Left forelimb (tissue), 1 donor: Measurements from ENCODE around the gene STIM1.

Experiments
- DNase-seq: peaks from one replicate; pipeline ENCODE4 v3.0.0-alpha.2; 2018; ENCODE audit warnings: low spot score

STIM1 gene

DNA sequence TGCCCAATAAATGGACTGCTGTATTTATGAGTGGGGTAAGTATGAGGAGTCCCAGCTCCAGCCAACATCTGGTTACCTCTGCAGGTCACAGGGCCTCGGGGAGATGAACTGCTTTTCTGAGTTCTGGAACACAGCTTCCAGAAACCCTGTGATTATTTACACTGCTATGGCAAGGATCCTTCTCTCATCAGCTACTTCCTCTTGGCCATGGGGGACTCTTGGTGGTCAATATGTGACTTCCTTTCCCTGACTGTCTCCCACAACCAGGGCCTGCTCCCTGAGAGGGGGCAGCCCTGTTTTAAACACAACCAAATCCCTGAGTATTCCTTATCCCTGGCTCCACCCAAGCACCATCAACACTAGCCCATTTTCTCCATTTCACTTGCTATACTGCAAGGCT, 24.7 kb upstream of the STIM1 start:
- no peak for DNase-seq

DNA sequence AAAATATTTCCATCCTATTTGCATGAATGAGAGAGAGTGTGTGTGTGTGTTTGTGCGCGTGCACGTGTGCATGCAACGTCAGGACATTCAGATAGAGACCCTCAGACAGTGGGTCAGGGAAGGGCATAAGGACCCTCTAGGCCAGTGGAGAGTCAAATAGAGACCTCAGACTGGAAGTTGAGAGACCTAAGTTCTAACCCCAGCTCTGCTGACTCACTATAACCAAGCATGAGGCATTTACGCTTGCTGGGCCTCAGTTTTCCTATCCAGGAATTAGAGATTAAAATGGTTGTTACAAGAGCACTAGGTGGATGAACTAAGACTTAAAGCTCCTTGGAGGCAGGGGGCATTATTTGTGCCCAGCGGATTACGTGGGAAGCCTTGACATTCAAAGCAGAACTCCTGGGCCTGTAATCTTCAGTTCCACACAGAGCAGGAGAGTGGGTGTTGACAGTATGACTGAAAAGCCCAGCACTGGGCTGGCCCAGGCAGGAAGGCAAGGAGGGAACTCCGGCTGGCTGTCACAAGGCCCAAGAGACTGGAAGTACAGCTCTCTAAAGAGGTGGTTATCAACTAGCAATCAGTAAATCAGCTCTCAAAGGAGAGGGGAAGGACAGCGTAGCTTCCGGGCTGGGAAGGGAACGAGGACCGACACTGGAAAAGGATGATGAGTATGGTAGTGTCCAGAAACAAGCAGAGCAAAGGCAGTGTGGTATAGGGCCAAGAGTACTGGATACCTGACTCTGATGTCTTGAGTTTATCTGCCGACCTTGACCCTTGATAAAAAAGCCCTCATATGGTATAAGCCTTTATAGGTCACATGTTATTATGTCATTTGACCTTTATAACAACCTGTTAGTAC, 23.9 kb upstream of the STIM1 start:
- no peak for DNase-seq

- DNase-seq = no peak
Observed at GRCh38 chr11:3832816-3833215, 22.6 kb upstream of the STIM1 start.

DNA sequence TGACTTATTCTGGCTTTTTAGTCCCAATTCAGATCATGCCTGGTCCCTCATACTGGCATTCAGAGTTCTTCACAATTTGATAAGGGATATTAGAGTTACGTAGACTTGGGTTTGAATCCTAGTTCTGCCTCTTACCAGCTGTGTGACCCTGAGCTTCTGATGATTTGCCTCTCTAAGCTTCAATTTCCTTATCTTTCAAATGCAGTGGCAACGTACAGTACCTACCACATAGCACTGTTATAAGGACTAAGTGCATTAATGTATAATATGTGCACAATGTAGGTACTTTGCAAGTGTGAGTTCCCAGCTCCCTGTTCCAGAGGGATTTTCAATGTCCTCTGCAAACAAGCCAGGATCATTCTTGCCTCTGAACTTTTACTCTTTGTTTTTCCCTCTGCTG, 22.0 kb upstream of the STIM1 start:
- DNase-seq = no peak

DNA sequence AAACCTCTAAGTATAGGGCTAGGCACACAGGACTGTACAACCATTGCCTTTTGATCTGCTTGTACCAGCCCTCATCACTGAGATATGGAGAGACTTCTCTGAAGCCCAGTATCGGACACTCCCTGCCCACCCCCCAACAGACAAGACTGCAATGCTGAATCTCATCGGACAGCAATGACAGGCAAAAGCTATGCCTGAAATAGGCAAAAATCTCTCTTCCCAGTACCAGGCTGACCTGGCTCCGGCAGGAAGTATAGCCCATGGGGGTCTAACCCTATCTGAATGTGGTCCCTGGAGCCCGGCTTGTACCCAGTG, 21.2 kb upstream of the STIM1 start:
- DNase-seq = no peak

DNA sequence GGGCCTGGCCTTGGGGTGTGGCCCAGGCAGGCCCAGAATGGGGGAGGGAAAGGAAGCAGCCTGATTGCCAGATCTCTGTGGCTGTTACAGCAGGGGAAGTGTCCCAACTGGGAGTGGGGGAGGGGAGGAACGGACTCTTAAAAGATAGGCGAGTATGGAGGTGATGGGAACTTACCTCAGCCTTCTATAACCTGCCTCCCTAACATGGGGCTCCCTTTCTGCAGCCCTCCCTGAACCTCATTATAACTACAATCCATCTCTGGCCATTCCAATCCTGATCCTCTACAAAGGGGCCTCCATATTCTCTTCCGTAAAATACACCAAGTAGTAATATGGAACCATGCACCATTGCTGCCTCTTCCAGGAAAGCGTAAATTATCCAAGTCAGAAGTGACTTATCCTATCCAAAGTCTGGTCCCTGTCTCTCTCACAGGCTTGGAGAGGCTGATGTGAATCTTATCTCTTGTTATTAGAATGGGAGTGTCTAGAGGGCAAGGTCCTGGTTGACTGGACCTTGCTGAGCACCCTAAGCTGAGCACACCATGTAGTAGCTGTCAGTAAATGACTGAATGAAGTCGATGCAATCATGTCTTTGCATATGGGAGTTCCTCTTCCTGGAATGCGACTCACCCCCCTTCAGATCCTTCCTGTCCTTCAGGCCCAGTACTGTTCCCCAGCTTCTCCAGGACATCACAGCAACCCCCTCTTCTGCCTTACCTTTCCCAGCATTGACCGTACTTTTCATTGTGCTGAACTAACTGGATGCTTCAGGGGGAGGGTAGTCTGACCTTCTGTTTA, 20.6 kb upstream of the STIM1 start:
- DNase-seq = no peak

- no peak for DNase-seq
Observed at GRCh38 chr11:3835751-3836150, 19.7 kb upstream of the STIM1 start.

DNA sequence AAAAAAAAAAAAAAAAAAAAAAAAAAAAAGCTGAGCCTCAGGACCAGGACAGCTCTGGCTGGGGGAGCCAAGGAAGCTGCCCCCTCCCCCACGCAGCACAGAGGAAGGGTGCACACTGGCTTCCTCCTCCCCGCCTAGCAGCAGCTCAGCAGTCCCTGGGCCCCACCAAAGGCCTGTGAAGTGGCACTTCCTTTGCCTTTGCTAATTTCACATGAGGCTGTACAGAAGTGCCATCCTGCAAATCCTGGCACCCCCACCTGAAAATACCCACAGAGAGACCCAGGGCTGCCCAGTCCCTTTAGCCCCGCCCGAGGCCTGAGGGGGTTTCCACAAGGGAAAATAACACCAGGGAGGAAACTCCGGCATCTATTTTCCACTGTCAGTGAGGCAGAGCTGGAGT, 18.6 kb upstream of the STIM1 start:
- DNase-seq = no peak

- DNase-seq = no peak
Observed at GRCh38 chr11:3837793-3838192, 17.7 kb upstream of the STIM1 start.

GRCh38 chr11:3838504-3838903, 17.0 kb upstream of the STIM1 start:
- DNase-seq = no peak

DNA sequence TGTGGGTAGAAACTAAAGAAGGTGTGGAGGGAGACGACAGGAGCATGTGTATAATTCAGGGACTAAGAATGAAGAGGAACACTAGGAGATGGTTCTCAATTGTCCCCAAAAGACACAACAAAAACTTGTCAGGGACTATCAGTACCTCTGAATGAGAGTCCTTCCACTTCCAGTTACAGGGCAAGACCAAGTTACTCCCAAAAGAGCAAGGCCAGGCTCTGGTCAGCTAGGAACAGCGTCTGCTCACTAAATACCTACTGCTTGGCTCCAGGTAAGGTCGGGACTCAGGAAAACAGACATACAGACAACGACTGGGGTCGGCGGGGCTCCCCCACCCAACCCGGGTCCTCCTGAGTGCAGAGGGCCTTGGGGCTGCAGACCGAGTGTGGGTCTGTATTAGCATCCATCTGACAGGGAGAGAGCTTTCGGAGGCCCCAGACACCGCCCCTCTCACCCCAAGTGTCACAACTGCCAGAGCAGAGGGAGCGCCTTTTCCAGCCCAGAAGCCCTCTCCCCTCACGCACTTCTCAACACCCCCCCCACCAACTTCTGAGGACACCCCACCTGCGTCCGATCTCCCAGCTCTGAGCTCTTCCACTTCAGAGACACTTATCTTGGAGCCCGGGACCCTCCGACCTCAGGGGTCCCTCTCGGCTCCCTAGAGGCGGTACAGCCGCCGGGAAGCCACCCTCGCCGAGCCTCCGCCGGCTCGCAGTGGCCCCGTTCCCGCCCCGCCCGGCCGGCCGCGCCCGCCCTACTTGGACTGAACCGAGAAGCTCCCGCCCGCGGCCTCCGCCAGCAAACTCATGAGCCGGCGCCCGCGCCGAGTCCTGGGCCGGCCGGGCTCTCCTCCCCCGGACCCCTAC, 15.2 kb upstream of the STIM1 start:
- DNase-seq = no peak

GRCh38 chr11:3840870-3841425, 14.5 kb upstream of the STIM1 start, which contains the start of gene RHOG:
Gene RHOG (minus strand): TSS chr11:3840959. CDS start chr11:3828138, 12,821 bp downstream.
- DNase-seq = peak; percentile 92

DNA sequence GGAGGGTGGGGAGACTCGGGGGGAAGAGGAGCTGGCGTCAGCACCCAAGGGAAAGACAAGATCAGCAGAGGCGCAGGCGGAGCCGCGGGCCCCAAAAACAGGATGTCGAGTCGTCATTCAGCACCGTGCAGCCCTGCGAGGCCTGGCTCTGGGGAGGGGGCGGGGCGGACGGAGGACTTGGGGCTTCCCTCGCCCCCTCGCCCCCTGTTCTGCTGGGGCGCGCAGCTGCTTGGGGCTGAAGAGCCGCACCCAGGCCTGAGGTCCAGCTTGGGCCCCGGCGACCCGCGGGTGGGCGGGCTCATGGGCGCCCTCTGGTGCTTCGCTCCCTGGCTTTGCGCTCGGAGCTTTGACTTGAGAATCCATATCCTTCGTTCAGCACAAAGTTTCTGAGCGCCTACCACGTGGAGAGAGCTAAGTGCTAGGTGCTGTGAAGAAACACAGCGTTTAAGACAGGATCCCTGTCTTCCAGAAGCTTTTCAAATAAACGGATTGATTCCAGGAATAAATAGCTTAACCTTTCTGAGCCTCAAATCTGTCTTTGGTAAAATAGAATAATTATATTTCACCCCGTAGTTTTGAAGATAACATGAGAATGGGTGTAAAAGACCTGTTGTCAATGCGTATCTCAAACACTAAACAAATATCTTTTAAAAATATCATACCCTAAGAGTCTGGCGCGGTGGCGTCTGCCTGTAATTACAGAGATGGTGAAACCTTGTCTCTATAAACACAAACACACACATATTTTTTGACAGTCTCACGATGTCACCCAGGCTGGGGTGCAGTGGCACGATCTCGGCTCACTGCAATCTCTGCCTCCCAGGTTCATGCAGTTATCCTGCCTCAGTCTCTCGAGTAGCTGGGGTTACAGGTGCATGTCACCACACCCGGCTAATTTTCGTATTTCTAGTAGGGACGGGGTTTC, 13.8 kb upstream of the STIM1 start:
- peak; percentile 88 for DNase-seq

DNA sequence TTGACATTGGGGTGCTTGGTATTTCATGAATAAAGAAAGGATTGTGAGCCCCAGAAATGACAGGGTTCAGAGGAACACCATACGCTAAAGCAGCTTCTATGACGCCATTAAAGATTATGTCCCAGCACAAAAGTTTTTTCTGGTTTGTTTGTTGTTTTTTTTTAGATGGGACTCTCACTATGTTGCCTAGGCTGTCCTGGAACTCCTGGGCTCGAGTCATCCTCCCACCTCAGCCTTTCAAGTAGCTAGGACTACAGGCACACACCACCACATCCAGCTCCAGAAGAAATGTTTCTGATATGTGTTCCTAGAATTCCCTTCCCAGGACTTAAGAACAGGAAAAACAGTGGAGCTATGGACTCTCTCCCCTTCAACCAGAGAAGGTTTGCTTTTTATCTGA, 12.1 kb upstream of the STIM1 start:
- no peak for DNase-seq

DNA sequence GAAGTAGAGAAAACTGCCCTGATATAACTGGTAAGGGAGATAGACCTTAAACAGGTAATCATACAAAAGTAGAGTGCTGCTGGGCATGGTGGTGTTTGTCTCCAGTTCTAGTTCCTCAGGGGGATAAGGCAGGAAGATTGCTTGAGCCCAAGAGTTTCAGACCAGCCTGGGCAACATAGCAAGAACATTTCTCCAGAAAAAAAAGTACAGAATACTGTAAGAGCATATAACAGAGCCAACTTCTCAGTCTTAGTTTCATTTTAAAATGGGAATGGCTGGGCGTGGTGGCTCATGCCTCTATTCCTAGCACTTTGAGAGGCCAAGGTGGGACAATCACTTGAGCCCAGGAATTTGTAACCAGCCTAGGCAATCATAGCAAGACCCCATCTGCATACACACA, 10.2 kb upstream of the STIM1 start:
- DNase-seq = no peak

- DNase-seq = no peak
Observed at GRCh38 chr11:3845670-3846069, 9.8 kb upstream of the STIM1 start.

DNA sequence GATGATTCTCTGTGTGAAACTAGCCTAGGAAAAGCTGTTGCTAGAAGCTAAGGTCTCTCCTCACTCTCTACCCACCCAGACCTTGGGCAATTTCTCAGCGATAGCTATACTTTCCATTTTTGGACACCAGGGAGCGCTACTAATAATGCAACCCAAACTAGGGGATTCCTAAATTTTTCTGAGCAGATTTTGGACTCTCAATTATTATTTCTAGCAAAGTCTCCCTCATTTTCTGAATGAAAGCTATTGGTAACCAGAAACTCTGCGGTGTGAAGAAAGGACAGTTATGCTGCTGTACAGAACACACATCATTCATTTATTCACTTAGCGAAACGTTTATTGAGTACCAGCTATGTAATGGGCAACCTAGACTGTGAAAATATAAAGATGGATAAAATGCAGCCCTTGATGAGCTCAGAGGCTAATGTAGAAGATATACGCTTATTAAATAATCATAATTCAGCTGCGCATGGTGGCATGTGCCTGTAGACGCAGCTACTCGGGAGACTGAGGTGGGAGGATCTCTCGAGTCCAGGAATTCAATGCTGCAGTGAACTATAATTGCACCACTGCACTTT, 6.1 kb upstream of the STIM1 start:
- no peak for DNase-seq

DNA sequence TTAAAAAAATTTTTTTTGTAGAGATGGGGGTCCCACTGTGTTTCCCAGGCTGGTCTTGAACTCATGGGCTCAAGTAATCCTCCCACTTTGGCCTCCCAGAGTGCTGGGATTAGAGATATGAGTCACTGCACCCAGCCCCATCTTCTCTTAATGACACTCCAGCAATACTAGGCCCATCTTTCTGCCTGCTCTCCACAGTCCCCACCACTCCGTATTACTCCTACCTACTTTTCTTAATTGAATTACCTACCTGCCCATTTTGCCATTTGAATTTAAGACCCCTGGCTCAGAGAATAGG, 2.0 kb upstream of the STIM1 start:
- DNase-seq = no peak

- DNase-seq = no peak
Observed at GRCh38 chr11:3853899-3854659, 1.4 kb upstream of the STIM1 start.

GRCh38 chr11:3854660-3854976, 846 bp upstream of the STIM1 start:
- no peak for DNase-seq
